ENCODE data around the gene KRTAP12-4. TPM values are rescaled to one million over a fixed set of nuclear protein-coding genes. Genes with fewer than 3 reads are reported as not detected.
A peak's percentile ranks its signal among the peaks of the same experiment; 100 is the strongest.
"Not testable (repeated sequence)": the region's sequence is repeated elsewhere in the genome, so short reads cannot be mapped to it uniquely, and the experiment has no call there.

The KRTAP12-4 gene
- total RNA-seq, 1 donor, result not detected

DNA sequence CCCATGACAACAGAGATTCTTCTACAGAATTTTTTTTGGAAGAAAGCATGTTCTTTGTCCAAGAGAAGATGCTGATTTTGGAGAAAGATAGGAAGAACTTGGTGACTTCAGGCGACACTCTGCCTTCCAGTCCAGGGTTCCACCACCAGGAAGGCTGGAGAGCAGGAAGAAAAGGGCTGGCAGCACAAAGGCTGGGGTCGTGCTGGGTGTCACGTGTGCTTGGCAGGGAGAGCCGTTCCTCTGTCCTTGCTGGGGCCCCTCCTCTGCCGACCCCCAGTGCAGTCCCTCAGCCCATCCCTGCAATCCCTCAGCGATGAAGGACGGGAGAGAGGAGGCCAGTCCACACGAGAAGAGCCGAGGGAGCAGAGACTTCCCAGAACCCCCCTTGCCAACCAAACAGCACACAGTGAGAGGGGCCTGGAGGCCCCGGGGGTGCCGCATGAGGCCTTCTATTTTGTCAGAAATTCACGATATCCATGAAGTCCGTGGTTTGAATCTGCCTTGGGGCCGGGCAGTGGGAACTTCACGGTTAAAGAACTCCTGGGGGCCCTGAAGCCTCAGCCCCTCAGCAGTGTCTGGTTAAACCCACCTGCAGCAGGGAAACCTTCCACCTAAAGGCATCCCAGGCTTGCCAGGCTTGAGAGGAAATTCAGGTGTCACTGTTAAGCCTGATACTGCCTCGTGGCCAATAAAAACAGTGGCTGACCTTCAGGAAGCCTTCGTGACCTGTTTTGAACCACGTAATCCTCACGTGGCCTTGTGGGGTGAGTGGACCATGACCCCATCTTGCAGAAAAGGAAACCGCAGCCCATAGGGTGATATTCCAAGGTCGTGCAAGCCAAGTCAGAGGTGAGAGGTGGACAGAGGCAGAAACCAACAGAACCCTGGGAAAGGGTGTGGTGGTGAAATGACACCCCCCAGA, 45.9 kb upstream of the KRTAP12-4 start:
- Histone ChIP-seq H3K4me1 (ENCODE audit: insufficient read depth, low read length) (no peaks in the 10 kb centered on the region), H3K27me3 (ENCODE audit: insufficient read depth, low read length) (peaks cover 60% of the 10 kb centered on the region), H3K9me3 (ENCODE audit: low read depth, low read length) (no peaks in the 10 kb centered on the region), H3K4me3 (ENCODE audit: insufficient read depth, low read length) (no peak overlapping the region), H3K36me3 (ENCODE audit: insufficient read depth, low read length) (no peaks in the 10 kb centered on the region), H4K20me1 (ENCODE audit: insufficient read depth, low read length) (no peaks in the 10 kb centered on the region), H3K4me2 (ENCODE audit: insufficient read depth, low read length) (no peak overlapping the region), H3K27ac (ENCODE audit: low read depth, low read length) (no peak overlapping the region), H3K79me2 (ENCODE audit: insufficient read depth, low read length) (no peaks in the 10 kb centered on the region), H2AFZ (ENCODE audit: low read length) (no peak overlapping the region)
- peak; percentile 68 for DNase-seq (ENCODE audit: insufficient read length, low spot score, missing footprints)
- TF ChIP-seq, protein P1, sequence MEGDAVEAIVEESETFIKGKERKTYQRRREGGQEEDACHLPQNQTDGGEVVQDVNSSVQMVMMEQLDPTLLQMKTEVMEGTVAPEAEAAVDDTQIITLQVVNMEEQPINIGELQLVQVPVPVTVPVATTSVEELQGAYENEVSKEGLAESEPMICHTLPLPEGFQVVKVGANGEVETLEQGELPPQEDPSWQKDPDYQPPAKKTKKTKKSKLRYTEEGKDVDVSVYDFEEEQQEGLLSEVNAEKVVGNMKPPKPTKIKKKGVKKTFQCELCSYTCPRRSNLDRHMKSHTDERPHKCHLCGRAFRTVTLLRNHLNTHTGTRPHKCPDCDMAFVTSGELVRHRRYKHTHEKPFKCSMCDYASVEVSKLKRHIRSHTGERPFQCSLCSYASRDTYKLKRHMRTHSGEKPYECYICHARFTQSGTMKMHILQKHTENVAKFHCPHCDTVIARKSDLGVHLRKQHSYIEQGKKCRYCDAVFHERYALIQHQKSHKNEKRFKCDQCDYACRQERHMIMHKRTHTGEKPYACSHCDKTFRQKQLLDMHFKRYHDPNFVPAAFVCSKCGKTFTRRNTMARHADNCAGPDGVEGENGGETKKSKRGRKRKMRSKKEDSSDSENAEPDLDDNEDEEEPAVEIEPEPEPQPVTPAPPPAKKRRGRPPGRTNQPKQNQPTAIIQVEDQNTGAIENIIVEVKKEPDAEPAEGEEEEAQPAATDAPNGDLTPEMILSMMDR (IDR thresholded peaks at IDR 0.05; ENCODE audit: extremely low read depth, low read depth, low read length), result no peak

DNA sequence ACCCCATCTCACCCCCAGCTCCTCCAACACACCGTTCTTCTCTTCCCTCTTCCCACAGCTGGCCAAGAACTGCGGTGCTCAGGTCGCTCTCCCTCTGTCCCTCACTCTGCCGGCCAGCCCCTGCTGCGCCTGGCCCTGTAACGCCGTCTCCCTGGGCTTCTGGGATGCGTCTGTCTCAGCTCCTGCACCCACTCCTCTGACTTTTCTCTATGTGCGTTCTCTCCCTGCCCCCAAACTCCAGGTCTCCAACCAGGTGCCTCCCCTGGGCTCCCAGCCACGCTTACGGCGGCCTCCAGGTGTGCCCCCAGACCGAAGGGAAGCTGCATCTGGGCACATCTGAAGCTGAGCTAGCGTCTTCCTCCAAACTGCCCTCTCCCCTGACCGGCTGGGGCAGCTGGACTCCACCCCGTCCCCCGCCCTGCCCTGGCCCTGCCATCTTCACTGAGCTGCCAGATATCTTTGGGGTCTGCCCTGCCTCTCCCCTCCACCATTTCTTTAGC, 45.1 kb upstream of the KRTAP12-4 start:
- H3K27me3 ChIP-seq (ENCODE audit: insufficient read depth, low read length), result peaks cover 57% of the 10 kb centered on the region

DNA sequence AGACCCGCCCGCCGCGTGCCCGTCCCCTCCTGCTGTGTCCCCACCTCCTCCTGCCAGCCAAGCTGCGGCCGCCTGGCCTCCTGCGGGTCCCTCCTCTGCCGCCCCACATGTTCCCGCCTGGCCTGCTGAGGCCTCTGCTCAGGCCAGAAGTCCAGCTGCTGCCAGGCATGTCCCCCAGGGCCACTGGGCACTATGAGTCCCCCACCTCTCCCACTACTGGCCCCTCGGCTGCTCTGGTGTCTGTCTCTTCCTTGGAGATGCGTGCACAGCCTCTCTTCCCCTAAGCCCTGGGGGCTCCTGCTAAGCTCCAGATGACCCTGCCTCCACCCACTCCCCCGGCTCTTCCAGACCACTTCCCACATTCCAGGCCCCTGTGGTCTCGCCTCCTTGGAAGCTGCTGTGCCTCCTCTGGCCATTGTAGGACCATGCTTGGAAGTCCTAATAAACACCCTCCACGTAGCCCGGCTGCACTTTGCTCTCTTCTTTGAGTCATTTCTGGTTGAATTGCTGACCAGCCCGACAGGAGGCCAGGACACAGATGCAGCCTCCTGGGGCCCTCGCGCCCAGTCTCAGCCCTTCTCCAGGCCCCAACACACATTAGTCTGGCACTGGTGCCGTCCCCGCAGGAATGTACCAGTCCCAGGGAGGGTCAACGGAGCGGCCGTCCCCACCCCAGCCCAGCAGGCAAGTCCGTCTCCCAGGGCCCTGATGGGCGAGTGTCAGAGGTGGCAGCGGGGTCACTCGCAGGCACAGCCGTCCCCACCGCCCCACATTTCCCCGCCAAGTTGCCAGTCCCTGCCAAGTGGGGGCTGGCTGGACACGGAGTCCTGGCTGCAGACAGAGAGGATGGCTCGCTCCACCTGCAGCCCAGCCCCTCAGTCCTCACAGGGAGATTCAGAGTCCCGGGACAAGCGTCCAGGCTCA, 43.6 kb upstream of the KRTAP12-4 start:
- Histone ChIP-seq H3K27ac (ENCODE audit: low read depth, low read length) (no peak overlapping the region), H3K79me2 (ENCODE audit: insufficient read depth, low read length) (no peaks in the 10 kb centered on the region), H3K4me3 (ENCODE audit: insufficient read depth, low read length) (no peak overlapping the region), H3K4me2 (ENCODE audit: insufficient read depth, low read length) (no peak overlapping the region), H3K9me3 (ENCODE audit: low read depth, low read length) (no peaks in the 10 kb centered on the region), H3K36me3 (ENCODE audit: insufficient read depth, low read length) (no peaks in the 10 kb centered on the region), H3K27me3 (ENCODE audit: insufficient read depth, low read length) (peaks cover 52% of the 10 kb centered on the region), H2AFZ (ENCODE audit: low read length) (no peak overlapping the region), H4K20me1 (ENCODE audit: insufficient read depth, low read length) (no peaks in the 10 kb centered on the region), H3K4me1 (ENCODE audit: insufficient read depth, low read length) (no peaks in the 10 kb centered on the region)
- TF ChIP-seq, protein P1 (IDR thresholded peaks at IDR 0.05; ENCODE audit: extremely low read depth, low read depth, low read length), result no peak
- DNase-seq (ENCODE audit: insufficient read length, low spot score, missing footprints), result peak; percentile 73

More for the DNA sequence above, 45.1 kb upstream of the KRTAP12-4 start:
- Histone ChIP-seq H3K36me3 (ENCODE audit: insufficient read depth, low read length) (no peaks in the 10 kb centered on the region), H3K4me2 (ENCODE audit: insufficient read depth, low read length) (no peak overlapping the region), H3K4me1 (ENCODE audit: insufficient read depth, low read length) (no peaks in the 10 kb centered on the region), H3K79me2 (ENCODE audit: insufficient read depth, low read length) (no peaks in the 10 kb centered on the region), H3K9me3 (ENCODE audit: low read depth, low read length) (no peaks in the 10 kb centered on the region), H4K20me1 (ENCODE audit: insufficient read depth, low read length) (no peaks in the 10 kb centered on the region), H3K4me3 (ENCODE audit: insufficient read depth, low read length) (no peak overlapping the region), H3K27ac (ENCODE audit: low read depth, low read length) (no peak overlapping the region), H2AFZ (ENCODE audit: low read length) (no peak overlapping the region)
- TF ChIP-seq, protein P1 (IDR thresholded peaks at IDR 0.05; ENCODE audit: extremely low read depth, low read depth, low read length), result no peak
- DNase-seq (ENCODE audit: insufficient read length, low spot score, missing footprints), result peak; percentile 50

GRCh38 chr21:44697172-44697810, 42.8 kb upstream of the KRTAP12-4 start, which contains the start of gene KRTAP10-12:
Gene KRTAP10-12, plus strand, starts transcription at chr21:44697172. Its CDS starts 30 bp downstream, at chr21:44697202.
- not testable (repeated sequence) for H3K4me2 ChIP-seq (ENCODE audit: insufficient read depth, low read length); H2AFZ ChIP-seq (ENCODE audit: low read length); H3K4me3 ChIP-seq (ENCODE audit: insufficient read depth, low read length); H4K20me1 ChIP-seq (ENCODE audit: insufficient read depth, low read length); H3K79me2 ChIP-seq (ENCODE audit: insufficient read depth, low read length); H3K9me3 ChIP-seq (ENCODE audit: low read depth, low read length); DNase-seq (ENCODE audit: insufficient read length, low spot score, missing footprints); H3K36me3 ChIP-seq (ENCODE audit: insufficient read depth, low read length); H3K4me1 ChIP-seq (ENCODE audit: insufficient read depth, low read length); H3K27ac ChIP-seq (ENCODE audit: low read depth, low read length)
- H3K27me3 ChIP-seq (ENCODE audit: insufficient read depth, low read length), result peaks cover 49% of the 10 kb centered on the region
